ENCODE data around the gene ISY1.

The ISY1 gene

GRCh38 chr3:129164500-129164899 is 3.6 kb upstream of the ISY1 start:
- Histone ChIP-seq H3F3A (ENCODE audit: low read depth) (peaks cover 2% of the 10 kb centered on the region; the same call in 1 of the 2 replicates), H3K9me3 (ENCODE audit: insufficient read depth, low read depth, low read length) (no peaks in the 10 kb centered on the region), H3K4me3 (ENCODE audit: low read length, poor library complexity, severe bottlenecking) (no peak overlapping the region), H3K4me2 (ENCODE audit: low read depth, low read length, poor library complexity, severe bottlenecking) (no peak overlapping the region), H2AFZ (ENCODE audit: low read length) (no peak overlapping the region), H3K9ac (ENCODE audit: low read depth, low read length, poor library complexity, severe bottlenecking) (no peak overlapping the region), H3K27me3 (ENCODE audit: insufficient read depth, low read length, poor library complexity, severe bottlenecking) (no peaks in the 10 kb centered on the region), H3K36me3 (ENCODE audit: insufficient read depth, low read length) (peaks cover 27% of the 10 kb centered on the region; the same call in 1 of the 2 replicates), H3K4me1 (ENCODE audit: insufficient read depth, low read length, poor library complexity, severe bottlenecking) (peaks cover 21% of the 10 kb centered on the region), H3K9me2 (replicated peaks; ENCODE audit: low read depth, low read length) (no peaks in the 10 kb centered on the region), H3K79me2 (ENCODE audit: insufficient read depth, low read length) (peaks cover 23% of the 10 kb centered on the region), H4K20me1 (ENCODE audit: insufficient read depth, low read length, poor library complexity, severe bottlenecking) (peaks cover 6% of the 10 kb centered on the region)
- TF ChIP-seq EZH2phosphoT487 (IDR thresholded peaks at IDR 0.05; ENCODE audit: borderline replicate concordance) (no peak), CTCF (conservative IDR thresholded peaks at IDR 0.05; ENCODE audit: low read length) (no peak)

- Histone ChIP-seq H3K79me2 (ENCODE audit: insufficient read depth, low read length) (peaks cover 35% of the 10 kb centered on the region), H3K27me3 (ENCODE audit: insufficient read depth, low read length, poor library complexity, severe bottlenecking) (no peaks in the 10 kb centered on the region), H3K36me3 (ENCODE audit: insufficient read depth, low read length) (peaks cover 20% of the 10 kb centered on the region; the same call in 1 of the 2 replicates), H4K20me1 (ENCODE audit: insufficient read depth, low read length, poor library complexity, severe bottlenecking) (peaks cover 6% of the 10 kb centered on the region), H3K4me3 (ENCODE audit: low read length, poor library complexity, severe bottlenecking) (peak overlapping the region; percentile 97), H3K9me2 (replicated peaks; ENCODE audit: low read depth, low read length) (no peaks in the 10 kb centered on the region), H3K9ac (ENCODE audit: low read depth, low read length, poor library complexity, severe bottlenecking) (peak overlapping the region; percentile 89), H3F3A (ENCODE audit: low read depth) (peaks cover 2% of the 10 kb centered on the region; the same call in 1 of the 2 replicates), H3K4me2 (ENCODE audit: low read depth, low read length, poor library complexity, severe bottlenecking) (peak overlapping the region; percentile 99), H3K9me3 (ENCODE audit: insufficient read depth, low read depth, low read length) (no peaks in the 10 kb centered on the region), H2AFZ (ENCODE audit: low read length) (no peak overlapping the region), H3K4me1 (ENCODE audit: insufficient read depth, low read length, poor library complexity, severe bottlenecking) (peaks cover 29% of the 10 kb centered on the region)
- peak; percentile 48 for TF ChIP-seq CTCF (conservative IDR thresholded peaks at IDR 0.05; ENCODE audit: low read length)
- TF ChIP-seq EZH2phosphoT487 (IDR thresholded peaks at IDR 0.05; ENCODE audit: borderline replicate concordance): no peak
Measured at GRCh38 chr3:129162729-129163579, 2.1 kb upstream of the ISY1 start.

- H3K4me2 ChIP-seq (ENCODE audit: low read depth, low read length, poor library complexity, severe bottlenecking): peak overlapping the region; percentile 99
- H3K4me1 ChIP-seq (ENCODE audit: insufficient read depth, low read length, poor library complexity, severe bottlenecking): peaks cover 29% of the 10 kb centered on the region
- peaks cover 6% of the 10 kb centered on the region for H4K20me1 ChIP-seq (ENCODE audit: insufficient read depth, low read length, poor library complexity, severe bottlenecking)
- peak overlapping the region; percentile 96 for H2AFZ ChIP-seq (ENCODE audit: low read length)
- no peaks in the 10 kb centered on the region for H3K9me2 ChIP-seq (replicated peaks; ENCODE audit: low read depth, low read length)
- no peaks in the 10 kb centered on the region for H3K9me3 ChIP-seq (ENCODE audit: insufficient read depth, low read depth, low read length)
- TF ChIP-seq CTCF (conservative IDR thresholded peaks at IDR 0.05; ENCODE audit: low read length) (no peak), EZH2phosphoT487 (IDR thresholded peaks at IDR 0.05; ENCODE audit: borderline replicate concordance) (no peak)
- peak overlapping the region; percentile 89 for H3K9ac ChIP-seq (ENCODE audit: low read depth, low read length, poor library complexity, severe bottlenecking)
- H3K79me2 ChIP-seq (ENCODE audit: insufficient read depth, low read length): peaks cover 40% of the 10 kb centered on the region
- peak overlapping the region; percentile 97 for H3K4me3 ChIP-seq (ENCODE audit: low read length, poor library complexity, severe bottlenecking)
- peaks cover 13% of the 10 kb centered on the region; the same call in 1 of the 2 replicates for H3K36me3 ChIP-seq (ENCODE audit: insufficient read depth, low read length)
- no peaks in the 10 kb centered on the region for H3K27me3 ChIP-seq (ENCODE audit: insufficient read depth, low read length, poor library complexity, severe bottlenecking)
- H3F3A ChIP-seq (ENCODE audit: low read depth): peaks cover 2% of the 10 kb centered on the region; the same call in 1 of the 2 replicates
Measured at GRCh38 chr3:129161860-129162271, 1.0 kb upstream of the ISY1 start.

Measured in Loucy (cell line).